D721Med (cell line): ENCODE results near the gene ARHGEF11.

Experiments
- DNase-seq: peaks from one replicate; pipeline ENCODE4 v3.0.0; 2011; ENCODE audit warnings: low spot score; ENCODE audit not compliant: insufficient read length
- FAIRE-seq: peaks from 2 replicates; lab custom pipeline; 2011; peaks lifted over from hg19 to GRCh38; lab: Jason Lieb, UNC
- CTCF ChIP-seq: IDR thresholded peaks from 2 replicates; pipeline ENCODE4 v1.5.1; 2012; ENCODE audit warnings: mild to moderate bottlenecking, control low read depth; ENCODE audit not compliant: insufficient read depth; ENCODE audit errors: missing control alignments

The ARHGEF11 gene

GRCh38 chr1:156923670-156924477, 121.7 kb downstream of the ARHGEF11 start:
- FAIRE-seq, result no peak

GRCh38 chr1:156922986-156923669, 122.4 kb downstream of the ARHGEF11 start:
- no peak for TF ChIP-seq CTCF
- DNase-seq (no peak), FAIRE-seq (no peak)

More at GRCh38 chr1:156923670-156924477, 121.7 kb downstream of the ARHGEF11 start:
- DNase-seq, result no peak
- no peak for TF ChIP-seq CTCF

GRCh38 chr1:156921053-156921529, 124.5 kb downstream of the ARHGEF11 start:
- no peak for FAIRE-seq
- no peak for TF ChIP-seq CTCF
- no peak for DNase-seq

DNA sequence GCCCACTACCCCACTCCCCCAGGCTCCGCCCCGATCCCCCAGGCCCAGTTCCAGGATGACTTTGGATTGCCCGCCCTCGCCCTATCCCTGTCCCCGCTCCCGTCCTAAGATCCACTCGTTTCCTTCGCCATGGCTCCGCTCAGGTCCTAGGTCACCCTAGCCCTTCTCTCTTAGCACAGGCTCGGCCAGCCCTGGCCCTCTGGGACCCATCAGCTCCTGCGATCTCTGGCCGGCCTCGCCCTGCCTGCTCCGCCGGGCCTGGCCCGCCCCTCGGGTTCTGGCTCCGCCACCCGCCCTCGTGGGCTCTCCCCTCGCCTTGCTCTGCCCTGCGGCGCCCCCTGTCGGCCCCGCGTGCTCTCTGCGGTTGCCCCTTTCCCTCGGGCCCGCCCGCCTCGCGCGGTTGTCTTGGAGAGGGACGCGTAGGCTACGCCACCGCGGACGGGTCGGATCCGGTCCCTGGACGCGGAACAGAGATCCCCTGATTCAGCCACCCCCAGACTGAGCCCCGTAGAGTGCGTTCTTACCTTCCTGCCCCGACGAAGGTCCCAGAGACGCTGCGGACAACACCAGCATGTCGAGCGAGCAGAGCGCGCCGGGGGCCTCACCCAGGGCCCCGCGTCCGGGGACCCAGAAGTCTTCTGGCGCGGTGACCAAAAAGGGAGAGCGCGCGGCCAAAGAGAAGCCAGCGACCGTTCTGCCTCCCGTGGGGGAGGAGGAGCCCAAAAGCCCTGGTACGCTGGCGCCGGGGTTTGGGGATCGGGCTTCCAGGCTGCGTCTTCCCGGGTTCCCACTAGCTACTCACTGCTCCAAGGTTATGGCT, 125.1 kb downstream of the ARHGEF11 start, which contains the start of gene LRRC71:
Gene LRRC71 (plus strand): TSS at position 400 of the 820 bp plus-strand sequence. CDS start 172 bp downstream, at position 572.
- peak; percentile 98 for DNase-seq

GRCh38 chr1:156914440-156914856, 131.1 kb downstream of the ARHGEF11 start:
- no peak for DNase-seq

More for the DNA sequence above, 125.1 kb downstream of the ARHGEF11 start, which contains the start of gene LRRC71:
- TF ChIP-seq CTCF, result peak; percentile 94
- FAIRE-seq, result no peak

More at GRCh38 chr1:156914440-156914856, 131.1 kb downstream of the ARHGEF11 start:
- no peak for TF ChIP-seq CTCF
- no peak for FAIRE-seq
